AG09309 (cell line): ENCODE results near the gene CACNA1C.
"Not testable (repeated sequence)": the region's sequence is repeated elsewhere in the genome, so short reads cannot be mapped to it uniquely, and the experiment has no call there.

Experiments
- DNase-seq: peaks from one replicate; pipeline ENCODE4 v3.0.0-alpha.2; 2010; ENCODE audit warnings: low read depth
- H3K4me3 ChIP-seq: 2 replicates; pipeline ENCODE4 v1.5.1; 2011; ENCODE audit warnings: mild to moderate bottlenecking, low read depth, low read length, moderate library complexity; ENCODE audit not compliant: control insufficient read depth
- TF ChIP-seq, protein P1 (sequence below): IDR thresholded peaks from 2 replicates; pipeline ENCODE4 v1.5.1; 2011; ENCODE audit warnings: mild to moderate bottlenecking, low read depth, low read length, inconsistent platforms; ENCODE audit not compliant: insufficient read depth, control insufficient read depth; ENCODE audit errors: missing control alignments

CACNA1C gene

DNA sequence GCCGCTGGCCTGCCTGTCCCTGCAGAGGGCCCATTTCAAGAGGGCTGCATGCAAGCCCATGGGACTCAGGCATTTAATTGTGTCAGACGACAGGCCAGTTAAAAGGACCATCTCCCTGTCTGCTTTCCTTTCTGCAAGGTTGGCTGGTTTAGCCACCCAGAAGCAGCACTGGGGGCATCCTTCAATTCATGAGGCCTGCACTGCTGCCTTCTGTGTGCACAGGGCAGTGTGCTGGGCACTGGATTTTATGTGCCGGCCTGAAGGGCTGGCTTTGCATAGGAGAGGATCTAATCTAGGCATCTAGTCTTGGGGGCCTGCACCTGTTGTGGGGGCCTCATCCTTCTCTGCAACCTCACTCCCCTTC, 627.9 kb downstream of the CACNA1C start:
- no peak overlapping the region for H3K4me3 ChIP-seq
- no peak for DNase-seq
- TF ChIP-seq, protein P1, sequence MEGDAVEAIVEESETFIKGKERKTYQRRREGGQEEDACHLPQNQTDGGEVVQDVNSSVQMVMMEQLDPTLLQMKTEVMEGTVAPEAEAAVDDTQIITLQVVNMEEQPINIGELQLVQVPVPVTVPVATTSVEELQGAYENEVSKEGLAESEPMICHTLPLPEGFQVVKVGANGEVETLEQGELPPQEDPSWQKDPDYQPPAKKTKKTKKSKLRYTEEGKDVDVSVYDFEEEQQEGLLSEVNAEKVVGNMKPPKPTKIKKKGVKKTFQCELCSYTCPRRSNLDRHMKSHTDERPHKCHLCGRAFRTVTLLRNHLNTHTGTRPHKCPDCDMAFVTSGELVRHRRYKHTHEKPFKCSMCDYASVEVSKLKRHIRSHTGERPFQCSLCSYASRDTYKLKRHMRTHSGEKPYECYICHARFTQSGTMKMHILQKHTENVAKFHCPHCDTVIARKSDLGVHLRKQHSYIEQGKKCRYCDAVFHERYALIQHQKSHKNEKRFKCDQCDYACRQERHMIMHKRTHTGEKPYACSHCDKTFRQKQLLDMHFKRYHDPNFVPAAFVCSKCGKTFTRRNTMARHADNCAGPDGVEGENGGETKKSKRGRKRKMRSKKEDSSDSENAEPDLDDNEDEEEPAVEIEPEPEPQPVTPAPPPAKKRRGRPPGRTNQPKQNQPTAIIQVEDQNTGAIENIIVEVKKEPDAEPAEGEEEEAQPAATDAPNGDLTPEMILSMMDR: no peak

DNA sequence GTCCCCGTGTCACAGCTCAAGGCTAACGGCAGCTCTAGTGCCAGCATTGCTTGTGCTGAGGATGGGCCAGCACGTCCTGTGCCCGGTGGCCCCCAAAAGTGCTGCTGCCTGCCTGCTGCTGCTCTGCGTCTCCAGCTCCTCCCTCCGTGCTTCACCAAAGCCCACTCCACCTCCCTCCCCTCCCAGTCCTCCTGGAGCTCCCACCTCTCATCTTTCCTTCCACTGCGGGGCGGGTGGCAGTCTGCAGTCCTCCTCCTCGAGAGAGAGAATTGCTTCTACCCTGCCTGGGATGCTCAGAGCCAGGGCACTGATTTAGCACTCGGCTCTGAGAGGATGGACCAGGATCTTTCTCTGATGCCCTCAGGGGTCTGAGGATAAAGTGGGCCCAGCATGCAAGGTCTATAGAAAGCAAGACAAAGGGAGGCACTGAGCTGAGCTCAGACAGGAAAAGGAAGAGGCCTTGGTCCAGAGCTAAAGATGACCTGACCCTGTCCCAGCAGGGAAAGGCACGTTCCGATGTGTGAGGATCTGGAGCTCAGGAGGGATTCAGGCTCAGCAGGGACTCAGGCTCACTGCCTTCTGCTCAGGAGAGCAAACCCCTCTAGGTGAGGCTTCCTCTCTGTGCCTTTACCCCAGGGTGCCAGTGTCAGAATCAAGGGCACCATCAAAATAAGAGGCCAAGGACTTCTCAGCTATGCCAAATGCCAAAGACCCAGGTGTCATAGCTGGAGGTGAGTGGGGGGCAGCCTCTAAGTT, 628.8 kb downstream of the CACNA1C start:
- TF ChIP-seq, protein P1: no peak
- H3K4me3 ChIP-seq: no peak overlapping the region
- DNase-seq: no peak

GRCh38 chr12:2682296-2683251, 629.8 kb downstream of the CACNA1C start:
- no peak for DNase-seq
- TF ChIP-seq, protein P1: peak; percentile 51
- no peak overlapping the region for H3K4me3 ChIP-seq

- no peak for DNase-seq
- H3K4me3 ChIP-seq: no peak overlapping the region
- TF ChIP-seq, protein P1: no peak
These were observed 630.7 kb downstream of the CACNA1C start for GRCh38 chr12:2683283-2684025.

DNA sequence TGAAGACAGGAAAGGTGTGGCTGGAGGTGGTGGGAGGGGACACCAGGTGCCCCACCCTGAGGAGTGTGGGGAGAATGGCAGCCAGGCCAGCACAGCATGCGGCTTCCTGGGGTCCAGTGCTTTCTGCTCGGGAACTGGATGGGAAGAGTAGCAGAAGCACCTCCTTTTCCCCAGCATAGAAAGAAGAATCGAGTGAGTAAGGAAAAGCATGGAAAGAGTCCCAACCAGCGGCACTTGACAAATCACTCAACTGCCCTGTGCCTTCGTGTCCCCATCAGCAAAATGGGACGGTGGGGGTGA, 631.2 kb downstream of the CACNA1C start:
- not testable (repeated sequence) for H3K4me3 ChIP-seq, DNase-seq

- H3K4me3 ChIP-seq: not testable (repeated sequence)
These were observed 633.0 kb downstream of the CACNA1C start for GRCh38 chr12:2685620-2686279.

DNA sequence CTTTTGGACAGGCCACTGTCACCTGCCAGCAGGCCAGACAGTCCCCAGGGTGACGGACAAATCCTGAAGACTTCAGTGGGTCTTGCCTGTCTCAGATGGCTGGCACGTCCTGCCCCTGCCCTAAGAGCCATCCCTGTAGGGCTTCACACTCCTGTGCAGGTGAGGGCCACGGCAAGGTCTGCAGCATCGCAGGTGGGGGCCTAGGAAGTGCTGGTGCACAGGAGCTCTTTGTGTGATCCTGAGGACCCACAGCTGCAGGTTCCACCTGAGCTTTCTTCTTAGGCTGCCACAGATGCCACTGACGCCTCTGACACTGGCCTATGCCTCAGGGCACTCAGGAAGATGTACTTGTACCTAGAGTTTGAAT, 633.5 kb downstream of the CACNA1C start:
- DNase-seq: no peak
- TF ChIP-seq, protein P1: no peak
- no peak overlapping the region for H3K4me3 ChIP-seq

More at GRCh38 chr12:2685620-2686279, 633.0 kb downstream of the CACNA1C start:
- not testable (repeated sequence) for DNase-seq
